B cell (primary cell): ENCODE results near the gene MCOLN1.

Experiments
- EZH2 ChIP-seq: IDR thresholded peaks from 2 replicates; pipeline ENCODE4 v1.6.1; 2012; ENCODE audit warnings: borderline replicate concordance, low read depth, mild to moderate bottlenecking, moderate library complexity, low read length; ENCODE audit not compliant: insufficient read depth, poor library complexity, severe bottlenecking
- TF ChIP-seq, protein P1 (sequence below): fragments of 200-600 bp; IDR thresholded peaks from one replicate; pipeline ENCODE4 v1.8.0; 2022; ENCODE audit warnings: antibody characterized with exemption, mild to moderate bottlenecking

DNA sequence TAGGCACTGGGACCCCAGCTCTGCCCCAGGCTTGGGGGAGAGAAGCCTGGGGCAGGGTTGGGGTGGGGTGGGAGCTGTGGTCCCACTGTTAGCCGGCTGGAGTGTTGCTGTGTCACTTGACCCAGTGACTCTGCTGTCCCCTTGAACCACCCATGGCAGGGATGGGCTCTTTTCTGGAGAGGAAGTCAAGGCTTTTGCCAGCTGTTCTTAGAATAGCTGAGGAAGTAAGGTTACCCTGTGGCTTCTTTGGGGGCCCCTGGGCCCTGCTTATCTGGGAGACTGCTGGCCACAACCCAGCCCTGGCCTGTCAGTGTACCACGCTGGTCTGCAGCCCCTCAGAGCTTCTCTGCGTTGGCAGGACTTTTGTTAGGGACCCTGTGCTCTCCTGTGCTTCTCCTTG lies 22.2 kb downstream of the MCOLN1 start:
- TF ChIP-seq, protein P1, sequence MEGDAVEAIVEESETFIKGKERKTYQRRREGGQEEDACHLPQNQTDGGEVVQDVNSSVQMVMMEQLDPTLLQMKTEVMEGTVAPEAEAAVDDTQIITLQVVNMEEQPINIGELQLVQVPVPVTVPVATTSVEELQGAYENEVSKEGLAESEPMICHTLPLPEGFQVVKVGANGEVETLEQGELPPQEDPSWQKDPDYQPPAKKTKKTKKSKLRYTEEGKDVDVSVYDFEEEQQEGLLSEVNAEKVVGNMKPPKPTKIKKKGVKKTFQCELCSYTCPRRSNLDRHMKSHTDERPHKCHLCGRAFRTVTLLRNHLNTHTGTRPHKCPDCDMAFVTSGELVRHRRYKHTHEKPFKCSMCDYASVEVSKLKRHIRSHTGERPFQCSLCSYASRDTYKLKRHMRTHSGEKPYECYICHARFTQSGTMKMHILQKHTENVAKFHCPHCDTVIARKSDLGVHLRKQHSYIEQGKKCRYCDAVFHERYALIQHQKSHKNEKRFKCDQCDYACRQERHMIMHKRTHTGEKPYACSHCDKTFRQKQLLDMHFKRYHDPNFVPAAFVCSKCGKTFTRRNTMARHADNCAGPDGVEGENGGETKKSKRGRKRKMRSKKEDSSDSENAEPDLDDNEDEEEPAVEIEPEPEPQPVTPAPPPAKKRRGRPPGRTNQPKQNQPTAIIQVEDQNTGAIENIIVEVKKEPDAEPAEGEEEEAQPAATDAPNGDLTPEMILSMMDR = no peak
- no peak for TF ChIP-seq EZH2
